Stimulated activated CD8-positive, alpha-beta memory T cell treated with anti-CD3 and anti-CD28 coated beads, Interleukin-15, amount 100 ng/mL, for 1 hour (primary cell): ENCODE results near the gene LZTR1.
"Not testable (repeated sequence)": the region's sequence is repeated elsewhere in the genome, so short reads cannot be mapped to it uniquely, and the experiment has no call there.

ENCODE experiments used
- DNase-seq: peaks from one replicate; pipeline ENCODE4 v3.0.0-alpha.2; 2020; ENCODE audit warnings: low read depth

LZTR1 gene

GRCh38 chr22:20981787-20982562 is at the start of gene LZTR1:
LZTR1 (plus strand) TSS chr22:20982297; CDS start chr22:20982372, 75 bp downstream.
- DNase-seq = peak; percentile 36

GRCh38 chr22:20933910-20934309 is 48.2 kb upstream of the LZTR1 start:
- no peak for DNase-seq

GRCh38 chr22:20935049-20935448 is 47.0 kb upstream of the LZTR1 start:
- not testable (repeated sequence) for DNase-seq

- DNase-seq = not testable (repeated sequence)
Observed at GRCh38 chr22:20935780-20936539, 46.1 kb upstream of the LZTR1 start.

GRCh38 chr22:20937031-20937793 is 44.9 kb upstream of the LZTR1 start:
- DNase-seq = no peak

GRCh38 chr22:20937794-20938671 is 44.1 kb upstream of the LZTR1 start:
- no peak for DNase-seq

- DNase-seq = not testable (repeated sequence)
Observed at GRCh38 chr22:20939457-20940185, 42.5 kb upstream of the LZTR1 start.

- no peak for DNase-seq
Observed at GRCh38 chr22:20940186-20940651, 41.9 kb upstream of the LZTR1 start.

- DNase-seq = no peak
Observed at GRCh38 chr22:20940904-20941385, 41.2 kb upstream of the LZTR1 start.

- not testable (repeated sequence) for DNase-seq
Observed at GRCh38 chr22:20942203-20942902, 39.7 kb upstream of the LZTR1 start.

GRCh38 chr22:20943104-20943933 is 38.8 kb upstream of the LZTR1 start:
- DNase-seq = no peak

- no peak for DNase-seq
Observed at GRCh38 chr22:20944042-20944441, 38.1 kb upstream of the LZTR1 start.

- no peak for DNase-seq
Observed at GRCh38 chr22:20945578-20945934, 36.5 kb upstream of the LZTR1 start.

GRCh38 chr22:20946080-20946986 is 35.8 kb upstream of the LZTR1 start:
- DNase-seq = no peak

GRCh38 chr22:20946991-20947390 is 35.1 kb upstream of the LZTR1 start:
- DNase-seq = no peak

GRCh38 chr22:20948450-20948849 is 33.6 kb upstream of the LZTR1 start:
- DNase-seq = no peak

- DNase-seq = no peak
Observed at GRCh38 chr22:20948989-20949388, 33.1 kb upstream of the LZTR1 start.

GRCh38 chr22:20949698-20950183 is 32.4 kb upstream of the LZTR1 start:
- DNase-seq = no peak
